ENCODE data around the gene TAF1B. TPM values are rescaled to one million over a fixed set of nuclear protein-coding genes. Genes with fewer than 3 reads are reported as not detected.

The TAF1B gene
- total RNA-seq, 2 donors from 2014 or later = 8.8 to 13.0 TPM

DNA sequence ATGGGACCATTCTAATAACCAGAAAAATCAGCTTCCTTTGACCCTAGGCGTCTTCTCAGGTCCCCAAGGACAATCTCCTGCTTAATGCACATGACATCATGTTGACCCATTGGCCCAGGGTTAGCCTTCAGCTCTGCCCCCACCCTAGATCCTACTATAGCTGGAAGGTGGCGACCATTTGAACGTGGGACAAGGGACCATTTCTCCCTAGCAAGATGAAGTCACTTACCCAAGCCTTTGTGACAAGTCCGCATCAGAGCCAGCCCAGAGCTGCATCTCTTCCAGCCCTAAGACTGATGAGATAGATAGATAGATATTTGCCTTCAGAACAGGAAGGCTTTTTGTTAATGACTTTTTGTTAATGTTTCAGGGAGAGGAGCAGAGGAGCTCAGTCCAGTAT lies 28.2 kb upstream of the TAF1B start:
- H3K27me3 ChIP-seq = no peaks in the 10 kb centered on the region
- H3K9ac ChIP-seq (ENCODE audit: low read depth in 2 of 2, low read length in 2 of 2) = no peak overlapping the region
- TF ChIP-seq, protein P1, sequence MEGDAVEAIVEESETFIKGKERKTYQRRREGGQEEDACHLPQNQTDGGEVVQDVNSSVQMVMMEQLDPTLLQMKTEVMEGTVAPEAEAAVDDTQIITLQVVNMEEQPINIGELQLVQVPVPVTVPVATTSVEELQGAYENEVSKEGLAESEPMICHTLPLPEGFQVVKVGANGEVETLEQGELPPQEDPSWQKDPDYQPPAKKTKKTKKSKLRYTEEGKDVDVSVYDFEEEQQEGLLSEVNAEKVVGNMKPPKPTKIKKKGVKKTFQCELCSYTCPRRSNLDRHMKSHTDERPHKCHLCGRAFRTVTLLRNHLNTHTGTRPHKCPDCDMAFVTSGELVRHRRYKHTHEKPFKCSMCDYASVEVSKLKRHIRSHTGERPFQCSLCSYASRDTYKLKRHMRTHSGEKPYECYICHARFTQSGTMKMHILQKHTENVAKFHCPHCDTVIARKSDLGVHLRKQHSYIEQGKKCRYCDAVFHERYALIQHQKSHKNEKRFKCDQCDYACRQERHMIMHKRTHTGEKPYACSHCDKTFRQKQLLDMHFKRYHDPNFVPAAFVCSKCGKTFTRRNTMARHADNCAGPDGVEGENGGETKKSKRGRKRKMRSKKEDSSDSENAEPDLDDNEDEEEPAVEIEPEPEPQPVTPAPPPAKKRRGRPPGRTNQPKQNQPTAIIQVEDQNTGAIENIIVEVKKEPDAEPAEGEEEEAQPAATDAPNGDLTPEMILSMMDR (IDR thresholded peaks at IDR 0.05) = no peak
- H3K36me3 ChIP-seq = no peaks in the 10 kb centered on the region
- peaks cover 5% of the 10 kb centered on the region for H3K4me1 ChIP-seq
- DNase-seq = no peak
- intact Hi-C loops (cut with DNase I) = loop anchor here (10.0 kb wide), 1 partner anchor 140 kb away; the partner anchor contains the start of gene GRHL1
- H3K9me3 ChIP-seq = no peaks in the 10 kb centered on the region
- H3K27ac ChIP-seq = no peak overlapping the region
- H3K4me3 ChIP-seq = no peak overlapping the region

DNA sequence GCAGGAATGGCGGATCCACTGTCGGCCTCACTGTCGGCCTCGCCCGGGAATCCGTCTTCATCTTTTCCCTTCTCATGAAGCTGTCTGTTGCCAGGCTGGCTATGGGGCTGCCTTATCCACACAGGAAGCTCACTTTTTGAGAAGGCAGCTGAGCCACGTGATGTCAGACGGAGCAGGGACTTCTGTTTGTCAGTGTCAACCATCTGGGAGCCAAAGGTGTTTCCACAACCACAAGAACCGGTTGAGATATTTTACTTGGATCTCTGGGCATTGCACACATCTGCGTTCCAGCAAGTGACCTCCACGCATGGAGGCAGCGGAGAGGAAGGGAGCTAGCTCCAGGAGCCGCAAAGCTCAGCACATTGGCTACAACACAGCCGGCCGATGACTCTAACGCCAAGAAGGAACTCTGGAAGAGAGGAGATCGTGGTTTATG lies 27.4 kb upstream of the TAF1B start:
- DNase-seq = no peak
- intact Hi-C loops (cut with DNase I) = loop anchor here (10.0 kb wide), 1 partner anchor 139 kb away; the partner anchor contains the start of gene GRHL1

DNA sequence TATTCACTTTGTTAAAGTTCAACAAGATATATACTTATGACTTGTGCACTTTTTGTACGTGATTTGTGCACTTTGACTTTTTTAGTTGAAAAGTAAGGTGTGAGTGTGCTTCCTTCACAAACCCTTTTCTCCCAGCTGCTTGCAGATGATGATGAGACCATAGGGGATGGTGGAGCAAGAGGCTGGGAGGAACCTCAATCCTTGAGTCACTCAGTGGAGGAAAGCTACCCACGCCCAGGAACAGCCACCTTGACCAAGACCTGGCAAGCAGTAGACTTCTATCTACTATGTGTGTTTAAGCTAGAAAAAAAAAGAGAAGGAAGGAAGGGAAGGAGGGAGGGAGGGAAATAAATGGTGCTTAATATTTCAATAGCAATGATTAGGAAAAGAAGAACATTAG lies 25.2 kb upstream of the TAF1B start:
- Histone ChIP-seq H3K9ac (ENCODE audit: low read depth in 2 of 2, low read length in 2 of 2) (no peak overlapping the region), H3K36me3 (no peaks in the 10 kb centered on the region), H3K27me3 (no peaks in the 10 kb centered on the region), H3K9me3 (no peaks in the 10 kb centered on the region), H3K4me1 (peaks cover 5% of the 10 kb centered on the region), H3K27ac (no peak overlapping the region), H3K4me3 (no peak overlapping the region)
- no peak for DNase-seq
- TF ChIP-seq, protein P1 (IDR thresholded peaks at IDR 0.05) = no peak
- intact Hi-C loops (cut with DNase I) = loop anchor here (10.0 kb wide), 1 partner anchor 137 kb away; the partner anchor contains the start of gene GRHL1

More for the DNA sequence above, 27.4 kb upstream of the TAF1B start:
- H3K9ac ChIP-seq (ENCODE audit: low read depth in 2 of 2, low read length in 2 of 2) = no peak overlapping the region
- TF ChIP-seq, protein P1 (IDR thresholded peaks at IDR 0.05) = no peak
- H3K4me3 ChIP-seq = no peak overlapping the region
- H3K36me3 ChIP-seq = no peaks in the 10 kb centered on the region
- H3K9me3 ChIP-seq = no peaks in the 10 kb centered on the region
- H3K4me1 ChIP-seq = peaks cover 5% of the 10 kb centered on the region
- H3K27ac ChIP-seq = no peak overlapping the region
- no peaks in the 10 kb centered on the region for H3K27me3 ChIP-seq

DNA sequence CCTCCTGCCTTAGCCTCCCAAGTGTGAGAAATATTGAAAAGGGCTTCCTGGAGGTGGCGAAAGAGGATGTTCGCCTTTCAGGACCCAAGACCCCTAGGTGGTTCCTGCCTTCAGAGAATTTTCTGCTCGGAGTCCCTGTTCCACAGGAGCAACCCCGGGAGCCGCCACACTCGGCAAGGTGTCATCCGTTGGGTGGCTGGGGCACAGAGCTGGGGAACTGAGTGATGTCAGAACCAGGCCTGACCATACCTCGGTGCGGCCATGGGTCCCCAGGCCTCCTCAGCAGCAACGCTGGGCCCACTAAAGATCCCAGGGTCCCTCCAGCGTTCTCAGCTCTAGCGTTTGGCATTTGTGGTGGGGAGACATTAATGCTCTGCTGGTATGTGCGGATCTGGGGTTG lies 23.7 kb upstream of the TAF1B start:
- Histone ChIP-seq H3K4me3 (no peak overlapping the region), H3K9ac (ENCODE audit: low read depth in 2 of 2, low read length in 2 of 2) (no peak overlapping the region), H3K4me1 (no peaks in the 10 kb centered on the region), H3K36me3 (no peaks in the 10 kb centered on the region), H3K27ac (no peak overlapping the region), H3K9me3 (no peaks in the 10 kb centered on the region), H3K27me3 (no peaks in the 10 kb centered on the region)
- intact Hi-C loops (cut with DNase I) = loop anchor here (10.0 kb wide), 1 partner anchor 135 kb away; the partner anchor contains the start of gene GRHL1
- TF ChIP-seq, protein P1 (IDR thresholded peaks at IDR 0.05) = no peak
- DNase-seq = no peak

DNA sequence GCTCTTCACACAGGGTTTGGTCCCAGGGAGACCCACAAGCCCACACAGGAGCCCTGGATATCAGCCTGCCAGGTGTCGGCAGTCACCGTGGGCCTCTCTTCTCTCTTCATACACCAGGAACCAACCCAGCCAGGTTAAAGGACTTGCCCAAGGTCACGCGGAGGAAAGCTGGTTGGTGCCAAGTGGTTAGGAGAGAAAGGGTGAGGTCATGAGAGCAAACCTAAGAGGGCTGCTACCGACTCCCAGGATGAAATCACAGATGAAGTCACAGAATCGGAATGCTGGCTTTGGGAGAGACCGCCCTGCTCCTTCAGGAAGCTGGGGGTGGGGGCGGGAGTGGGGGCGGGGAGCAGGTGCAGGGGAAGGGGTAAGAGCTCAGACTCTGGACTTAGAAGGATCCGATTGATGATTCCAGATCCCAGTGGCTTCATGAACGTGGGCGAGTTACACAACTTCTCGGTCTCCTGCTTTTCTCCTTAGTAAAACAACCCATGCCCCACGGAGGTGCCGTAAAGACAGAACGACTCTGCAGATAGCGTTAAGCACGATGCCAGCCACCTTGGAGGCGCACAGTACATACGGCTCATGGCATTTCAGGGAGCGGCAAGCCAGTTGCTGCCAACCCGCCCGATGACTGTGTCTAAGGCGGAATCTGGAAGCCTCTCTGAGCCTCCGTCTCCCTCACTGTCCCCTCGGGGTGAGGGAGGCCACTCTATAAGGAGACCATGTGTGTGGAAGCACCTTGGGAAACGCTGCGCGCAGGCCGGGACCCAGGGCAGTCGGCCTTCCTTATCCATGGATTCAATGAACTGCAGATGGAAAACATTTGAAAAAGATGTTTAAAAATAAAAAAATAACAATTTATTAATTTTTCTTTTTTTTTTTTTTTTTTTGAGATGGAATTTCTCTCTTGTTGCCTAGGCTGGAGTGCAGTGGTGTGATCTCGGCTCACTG lies 23.0 kb upstream of the TAF1B start:
- no peaks in the 10 kb centered on the region for H3K9me3 ChIP-seq
- DNase-seq = no peak
- no peaks in the 10 kb centered on the region for H3K27me3 ChIP-seq
- H3K4me1 ChIP-seq = no peaks in the 10 kb centered on the region
- intact Hi-C loops (cut with DNase I) = no loop called here
- H3K36me3 ChIP-seq = no peaks in the 10 kb centered on the region
- TF ChIP-seq, protein P1 (IDR thresholded peaks at IDR 0.05) = no peak
- H3K27ac ChIP-seq = no peak overlapping the region
- H3K4me3 ChIP-seq = no peak overlapping the region
- H3K9ac ChIP-seq (ENCODE audit: low read depth in 2 of 2, low read length in 2 of 2) = no peak overlapping the region
